ENCODE results near the gene KRT6A. TPM values are rescaled to one million over a fixed set of nuclear protein-coding genes. Genes with fewer than 3 reads are reported as not detected.

The KRT6A gene
- total RNA-seq, 2 experiments from 2014 or later: not detected

GRCh38 chr12:52521568-52522266 is 28.7 kb upstream of the KRT6A start:
- Mint-ChIP-seq H3K36me3 (ENCODE audit: low read depth) (no peaks in the 10 kb centered on the region), H3K4me1 (ENCODE audit: low read depth) (no peaks in the 10 kb centered on the region), H3K27me3 (peaks cover 3% of the 10 kb centered on the region), H3K9me3 (no peaks in the 10 kb centered on the region), H3K27ac (no peak overlapping the region), H3K4me3 (no peak overlapping the region)
- peaks cover 2% of the 10 kb centered on the region for H3K4me1 ChIP-seq (ENCODE audit: insufficient read depth, low read length)
- H3K27ac ChIP-seq (ENCODE audit: low read depth in 1 of 2, low read length in 2 of 2): no peak overlapping the region
- no peak for TF ChIP-seq CTCF (IDR thresholded peaks at IDR 0.05)
- POLR2A ChIA-PET: interaction anchor here (1.3 kb wide), 1 partner anchor 9 kb away, joined by 3 read pairs; no protein-coding TSS in a partner anchor
- intact Hi-C loops (cut with DNase I, micrococcal nuclease): no loop called here
- no peak for ATAC-seq (ENCODE audit: poor library complexity)
- peaks cover 0 to 2% of the 10 kb centered on the region in 2 experiments for H3K27me3 ChIP-seq (ENCODE audit: control insufficient read depth in 1 of 2, insufficient read depth in 2 of 2, low read length in 2 of 2)
- no peak for DNase-seq
- H3K4me3 ChIP-seq (ENCODE audit: low read length): no peak overlapping the region
- no peaks in the 10 kb centered on the region for H3K36me3 ChIP-seq (ENCODE audit: insufficient read depth, low read length)
- CTCF ChIA-PET: no interaction called here
- no peaks in the 10 kb centered on the region for H3K9me3 ChIP-seq (ENCODE audit: control insufficient read depth in 1 of 2, insufficient read depth in 1 of 2, low read length in 2 of 2)

GRCh38 chr12:52521175-52521567 is 28.1 kb upstream of the KRT6A start:
- ATAC-seq (ENCODE audit: poor library complexity): no peak

GRCh38 chr12:52519826-52520662 is 27.0 kb upstream of the KRT6A start, which contains the start of gene KRT5:
KRT5 (minus strand) TSS chr12:52520394; CDS start chr12:52520296, 98 bp downstream.
- H3K9me3 ChIP-seq (ENCODE audit: control insufficient read depth in 1 of 2, insufficient read depth in 1 of 2, low read length in 2 of 2): no peaks in the 10 kb centered on the region
- no peak within 1 kb of the TSS for H3K4me3 ChIP-seq (ENCODE audit: low read length)
- Mint-ChIP-seq H3K9me3 (no peaks in the 10 kb centered on the region), H3K36me3 (ENCODE audit: low read depth) (no peaks in the 10 kb centered on the region), H3K4me3 (no peak within 1 kb of the TSS), H3K4me1 (ENCODE audit: low read depth) (no peaks in the 10 kb centered on the region), H3K27me3 (peaks cover 3% of the 10 kb centered on the region), H3K27ac (no peak within 1 kb of the TSS)
- no peak for TF ChIP-seq CTCF (IDR thresholded peaks at IDR 0.05)
- POLR2A ChIA-PET: no interaction called here
- peaks cover 0 to 2% of the 10 kb centered on the region in 2 experiments for H3K27me3 ChIP-seq (ENCODE audit: control insufficient read depth in 1 of 2, insufficient read depth in 2 of 2, low read length in 2 of 2)
- intact Hi-C loops (cut with DNase I, micrococcal nuclease): no loop called here
- no peak for ATAC-seq (ENCODE audit: poor library complexity)
- H3K4me1 ChIP-seq (ENCODE audit: insufficient read depth, low read length): no peaks in the 10 kb centered on the region
- CTCF ChIA-PET: no interaction called here
- no peak within 1 kb of the TSS for H3K27ac ChIP-seq (ENCODE audit: low read depth in 1 of 2, low read length in 2 of 2)
- DNase-seq: no peak
- H3K36me3 ChIP-seq (ENCODE audit: insufficient read depth, low read length): no peaks in the 10 kb centered on the region

More at GRCh38 chr12:52521175-52521567, 28.1 kb upstream of the KRT6A start:
- Histone ChIP-seq H3K36me3 (ENCODE audit: insufficient read depth, low read length) (no peaks in the 10 kb centered on the region), H3K4me3 (ENCODE audit: low read length) (no peak overlapping the region), H3K27ac (ENCODE audit: low read depth in 1 of 2, low read length in 2 of 2) (no peak overlapping the region), H3K9me3 (ENCODE audit: control insufficient read depth in 1 of 2, insufficient read depth in 1 of 2, low read length in 2 of 2) (no peaks in the 10 kb centered on the region), H3K4me1 (ENCODE audit: insufficient read depth, low read length) (no peaks in the 10 kb centered on the region), H3K27me3 (ENCODE audit: control insufficient read depth in 1 of 2, insufficient read depth in 2 of 2, low read length in 2 of 2) (peaks cover 0 to 2% of the 10 kb centered on the region in 2 experiments)
- no peak for DNase-seq
- TF ChIP-seq CTCF (IDR thresholded peaks at IDR 0.05): no peak
- CTCF ChIA-PET: no interaction called here
- intact Hi-C loops (cut with DNase I, micrococcal nuclease): no loop called here
- Mint-ChIP-seq H3K27me3 (peaks cover 3% of the 10 kb centered on the region), H3K4me3 (no peak overlapping the region), H3K36me3 (ENCODE audit: low read depth) (no peaks in the 10 kb centered on the region), H3K4me1 (ENCODE audit: low read depth) (no peaks in the 10 kb centered on the region), H3K9me3 (no peaks in the 10 kb centered on the region), H3K27ac (no peak overlapping the region)
- POLR2A ChIA-PET: interaction anchor here (1.3 kb wide), 1 partner anchor 10 kb away, joined by 3 read pairs; no protein-coding TSS in a partner anchor

Measured in CD4-positive, alpha-beta T cell (primary cell).